Measurements from ENCODE around the gene SLC8B1. TPM values are rescaled to one million over a fixed set of nuclear protein-coding genes. Genes with fewer than 3 reads are reported as not detected.

The SLC8B1 gene
- total and polyA plus RNA-seq, 4 donors = 9.9 to 23.8 (median 14.2) TPM

GRCh38 chr12:113339540-113339939, 4.6 kb upstream of the SLC8B1 start:
- no peak overlapping the region for H3K4me3 ChIP-seq (ENCODE audit: low read depth in 1 of 3, low read length in 3 of 3)
- TF ChIP-seq GABPA (IDR thresholded peaks at IDR 0.05 in 1 of 2, conservative IDR thresholded peaks at IDR 0.05 in 1 of 2) (no peak), FOXA1 (IDR thresholded peaks at IDR 0.05) (no peak), YY1 (IDR thresholded peaks at IDR 0.05) (no peak), TAF1 (conservative IDR thresholded peaks at IDR 0.05) (no peak), JUND (IDR thresholded peaks at IDR 0.05) (no peak), HNF4A (conservative IDR thresholded peaks at IDR 0.05) (no peak), ZBTB33 (IDR thresholded peaks at IDR 0.05) (no peak), NR2F2 (IDR thresholded peaks at IDR 0.05) (no peak), SP1 (IDR thresholded peaks at IDR 0.05) (no peak), HNF4G (IDR thresholded peaks at IDR 0.05) (no peak), CTCF (IDR thresholded peaks at IDR 0.05; ENCODE audit: low read depth, low read length, missing input control) (no peak), RAD21 (IDR thresholded peaks at IDR 0.05) (no peak), RXRA (IDR thresholded peaks at IDR 0.05) (no peak), EGR1 (IDR thresholded peaks at IDR 0.05; ENCODE audit: low read depth in 2 of 2) (no peak), REST (IDR thresholded peaks at IDR 0.05) (no peak), MAX (IDR thresholded peaks at IDR 0.05) (no peak), ATF3 (IDR thresholded peaks at IDR 0.05) (no peak), FOXA2 (IDR thresholded peaks at IDR 0.05) (no peak)
- H3K4me1 ChIP-seq (ENCODE audit: control insufficient read depth in 4 of 4, insufficient read depth in 4 of 4, low read length in 3 of 4) = peaks cover 0 to 5% (median under 1%) of the 10 kb centered on the region in 4 donors
- DNase-seq (ENCODE audit: low spot score) = no peak
- H3K27ac ChIP-seq (ENCODE audit: low read depth in 1 of 2, low read length in 2 of 2) = no peak overlapping the region
- no peaks in the 10 kb centered on the region for H3K27me3 ChIP-seq (ENCODE audit: control insufficient read depth in 4 of 4, insufficient read depth in 4 of 4, low read length in 3 of 4)
- H3K36me3 ChIP-seq (ENCODE audit: control insufficient read depth in 4 of 4, insufficient read depth in 3 of 4, low read depth in 1 of 4, low read length in 3 of 4) = no peaks in the 10 kb centered on the region
- no peaks in the 10 kb centered on the region for H3K9me3 ChIP-seq (ENCODE audit: control insufficient read depth in 4 of 4, low read length in 3 of 4)
- 96% methylated on average over 5 of the region's 5 CpGs for WGBS
- H3K9ac ChIP-seq (ENCODE audit: low read depth in 1 of 2, low read length in 2 of 2) = no peak overlapping the region
